Tibial artery (tissue), 4 donors: ENCODE measurements around the gene HOMER1.
A peak's percentile ranks its signal among the peaks of the same experiment; 100 is the strongest.

Experiments used
- DNase-seq, 2 donors: peaks; one replicate each; pipeline ENCODE4 v3.0.0-alpha.2; 2019
- H3K27ac ChIP-seq, 2 donors: fragments of 200-600 bp; sonication (generic) in 1 of 2; 1 replicate in 1 of 2; 2 replicates in 1 of 2; pipeline ENCODE4 v1.5.1; 2018 to 2019; ENCODE audit warnings: mild to moderate bottlenecking in 1 of 2
- H3K27me3 ChIP-seq, 2 donors: fragments of 200-600 bp; sonication (generic) in 1 of 2; one replicate each; pipeline versions ENCODE4 v1.5.1 to v1.6.0; 2016 to 2019
- H3K36me3 ChIP-seq, 3 donors: fragments of 200-600 bp; sonication (generic) in 2 of 3; one replicate each; pipeline ENCODE4 v1.5.1; 2016 to 2019; ENCODE audit warnings: mild to moderate bottlenecking in 2 of 3
- H3K4me1 ChIP-seq, 4 donors: fragments of 200-600 bp; sonication (generic) in 2 of 4; 1 replicate in 3 of 4; 2 replicates in 1 of 4; pipeline ENCODE4 v1.5.1; 2016 to 2019
- H3K4me3 ChIP-seq, 2 donors: fragments of 200-600 bp; sonication (generic) in 1 of 2; 1 replicate in 1 of 2; 2 replicates in 1 of 2; pipeline ENCODE4 v1.5.1; 2018 to 2019; ENCODE audit warnings: mild to moderate bottlenecking in 2 of 2
- H3K9me3 ChIP-seq, 3 donors: fragments of 200-600 bp; sonication (generic) in 1 of 3; one replicate each; pipeline ENCODE4 v1.5.1; 2016 to 2019
- intact Hi-C: fragments of 100-400 bp; cut with DNase I; formaldehyde crosslinking; loops from one replicate; pipeline ENCODE4 v1.15.0; 2023; ENCODE audit warnings: low total_unique reads
- TF ChIP-seq, protein P1 (sequence below), 2 experiments: fragments of 200-600 bp in 1 of 2; fragments of 450-650 bp in 1 of 2; IDR thresholded peaks; one replicate each; pipeline ENCODE4 v1.5.1; 2017 to 2019; ENCODE audit warnings: antibody characterized with exemption in 2 of 2, mild to moderate bottlenecking in 1 of 2, moderate library complexity in 1 of 2

The HOMER1 gene

DNA sequence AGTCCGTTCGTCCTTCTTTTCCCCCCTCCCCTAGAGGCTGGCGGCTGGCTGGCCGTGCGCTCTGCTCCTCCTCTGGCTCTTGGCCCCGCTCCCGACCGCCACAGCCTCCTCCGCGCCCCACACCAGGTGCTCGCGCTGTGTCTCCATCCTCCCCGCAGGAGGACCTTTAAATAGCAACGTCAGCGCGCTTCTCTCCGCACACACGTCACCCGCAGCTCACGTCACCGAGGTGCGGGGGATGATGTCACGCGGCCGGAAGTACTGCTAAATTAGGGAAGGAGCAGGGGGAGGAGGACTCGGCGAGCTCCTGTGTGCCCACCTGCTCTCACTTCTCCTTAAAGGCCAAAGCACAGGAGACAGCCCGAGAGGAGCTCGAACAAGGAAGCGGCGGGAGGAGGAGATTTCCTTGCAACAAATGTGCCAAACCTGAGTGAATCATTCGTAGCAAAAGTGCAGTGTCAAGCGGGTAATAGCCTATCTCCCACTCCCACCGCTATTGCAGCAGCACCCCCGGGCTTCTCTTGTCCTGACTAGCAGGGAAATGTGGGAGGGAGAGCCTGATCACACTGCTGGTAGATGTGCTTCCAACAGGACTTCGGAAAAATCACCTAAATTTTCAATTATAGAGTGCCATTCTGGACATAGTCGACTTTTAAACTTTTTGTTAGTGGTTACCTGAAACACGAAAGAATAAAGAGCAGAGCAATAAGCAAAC, 614 bp upstream of the HOMER1 start:
- Histone ChIP-seq H3K36me3 (no peaks in the 10 kb centered on the region), H3K27ac (peak overlapping the region; percentile 90 to 98), H3K4me1 (peaks cover 0 to 15% (median 7%) of the 10 kb centered on the region in 4 donors), H3K27me3 (no peaks in the 10 kb centered on the region), H3K9me3 (no peaks in the 10 kb centered on the region), H3K4me3 (peak overlapping the region; percentile 89 to 97)
- DNase-seq = peak; percentile 89 to 94
- TF ChIP-seq, protein P1, sequence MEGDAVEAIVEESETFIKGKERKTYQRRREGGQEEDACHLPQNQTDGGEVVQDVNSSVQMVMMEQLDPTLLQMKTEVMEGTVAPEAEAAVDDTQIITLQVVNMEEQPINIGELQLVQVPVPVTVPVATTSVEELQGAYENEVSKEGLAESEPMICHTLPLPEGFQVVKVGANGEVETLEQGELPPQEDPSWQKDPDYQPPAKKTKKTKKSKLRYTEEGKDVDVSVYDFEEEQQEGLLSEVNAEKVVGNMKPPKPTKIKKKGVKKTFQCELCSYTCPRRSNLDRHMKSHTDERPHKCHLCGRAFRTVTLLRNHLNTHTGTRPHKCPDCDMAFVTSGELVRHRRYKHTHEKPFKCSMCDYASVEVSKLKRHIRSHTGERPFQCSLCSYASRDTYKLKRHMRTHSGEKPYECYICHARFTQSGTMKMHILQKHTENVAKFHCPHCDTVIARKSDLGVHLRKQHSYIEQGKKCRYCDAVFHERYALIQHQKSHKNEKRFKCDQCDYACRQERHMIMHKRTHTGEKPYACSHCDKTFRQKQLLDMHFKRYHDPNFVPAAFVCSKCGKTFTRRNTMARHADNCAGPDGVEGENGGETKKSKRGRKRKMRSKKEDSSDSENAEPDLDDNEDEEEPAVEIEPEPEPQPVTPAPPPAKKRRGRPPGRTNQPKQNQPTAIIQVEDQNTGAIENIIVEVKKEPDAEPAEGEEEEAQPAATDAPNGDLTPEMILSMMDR (IDR thresholded peaks at IDR 0.05) = no peak
- intact Hi-C loops = loop anchor here (5.0 kb wide), 1 partner anchor 98 kb away; the partner anchor contains the start of gene TENT2

- Histone ChIP-seq H3K27me3 (no peaks in the 10 kb centered on the region), H3K27ac (peak overlapping the region; percentile 90 to 98), H3K9me3 (no peaks in the 10 kb centered on the region), H3K4me3 (peak overlapping the region; percentile 89 to 97), H3K4me1 (peaks cover 0 to 15% (median 7%) of the 10 kb centered on the region in 4 donors), H3K36me3 (no peaks in the 10 kb centered on the region)
- no peak for DNase-seq
- TF ChIP-seq, protein P1 (IDR thresholded peaks at IDR 0.05) = no peak
- intact Hi-C loops = loop anchor here (5.0 kb wide), 1 partner anchor 99 kb away; the partner anchor contains the start of gene TENT2
Measured at GRCh38 chr5:79513308-79513703, 628 bp downstream of the HOMER1 start.

DNA sequence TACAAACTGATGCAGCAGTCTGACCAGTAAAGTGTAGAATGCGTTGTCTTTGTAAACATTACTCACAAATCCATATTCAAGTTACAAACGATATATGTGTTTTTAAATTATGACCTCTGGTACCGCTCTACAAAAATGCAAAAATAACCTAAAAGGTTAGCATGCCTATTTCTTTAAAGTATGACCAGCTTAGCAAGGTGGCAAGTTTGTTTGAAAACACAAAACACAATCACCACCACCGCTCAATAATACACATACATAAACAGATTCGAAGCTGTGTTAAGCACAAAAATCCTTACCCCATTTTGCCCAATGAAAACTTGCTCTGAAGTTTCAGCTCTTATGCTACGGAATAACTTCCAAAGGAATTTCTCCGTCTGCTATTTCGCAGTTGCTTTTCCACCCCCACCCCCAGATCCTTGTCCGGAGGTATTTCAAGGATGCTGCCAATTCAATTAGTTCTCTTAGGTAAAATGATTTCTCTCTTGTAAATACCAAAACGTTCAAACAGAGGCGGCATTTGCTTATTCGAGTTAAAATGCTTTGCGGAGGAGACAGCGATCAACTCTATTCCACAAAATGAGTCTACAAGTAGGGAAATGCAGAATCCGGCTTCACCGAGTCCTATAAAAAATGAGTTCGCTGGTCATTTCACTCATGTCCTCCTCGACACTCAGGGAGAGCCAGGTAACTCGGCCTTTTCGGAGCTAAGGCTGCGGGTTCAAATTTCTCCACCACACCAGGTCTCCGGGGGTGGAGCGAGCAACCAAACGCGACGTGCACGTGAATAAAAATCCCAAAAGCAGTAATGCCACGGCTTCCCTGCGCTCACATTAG, 1.2 kb downstream of the HOMER1 start:
- Histone ChIP-seq H3K4me1 (peaks cover 0 to 15% (median 7%) of the 10 kb centered on the region in 4 donors), H3K36me3 (no peaks in the 10 kb centered on the region), H3K4me3 (peak overlapping the region; percentile 89 to 97), H3K27ac (peak overlapping the region; percentile 90 to 98), H3K27me3 (no peaks in the 10 kb centered on the region), H3K9me3 (no peaks in the 10 kb centered on the region)
- TF ChIP-seq, protein P1 (IDR thresholded peaks at IDR 0.05) = no peak
- no peak for DNase-seq
- intact Hi-C loops = loop anchor here (5.0 kb wide), 1 partner anchor 100 kb away; the partner anchor contains the start of gene TENT2

DNA sequence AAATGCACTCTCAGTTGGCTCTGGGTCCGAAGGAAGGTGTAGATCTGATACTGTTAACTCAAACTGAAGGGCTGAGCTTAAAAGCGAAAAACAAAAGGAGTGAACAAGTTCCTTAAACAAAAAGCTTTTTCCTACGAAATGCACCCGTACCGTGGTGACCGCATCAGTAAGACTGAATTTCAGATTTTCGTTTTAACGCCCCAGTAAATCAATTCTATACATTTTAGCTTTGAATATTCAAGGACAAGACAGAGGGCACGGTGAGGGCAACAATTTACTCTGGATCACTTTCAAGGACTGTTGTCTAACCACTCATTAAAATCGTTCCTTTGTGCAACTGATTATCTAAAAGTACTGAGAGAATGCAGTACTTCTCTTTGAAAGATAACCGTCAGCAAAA, 1.9 kb downstream of the HOMER1 start:
- H3K9me3 ChIP-seq = no peaks in the 10 kb centered on the region
- H3K4me3 ChIP-seq = peak overlapping the region; percentile 89 to 97
- H3K27ac ChIP-seq = no peak overlapping the region
- H3K36me3 ChIP-seq = no peaks in the 10 kb centered on the region
- intact Hi-C loops = loop anchor here (5.0 kb wide), 1 partner anchor 100 kb away; the partner anchor contains the start of gene TENT2
- TF ChIP-seq, protein P1 (IDR thresholded peaks at IDR 0.05) = no peak
- H3K4me1 ChIP-seq = peaks cover 0 to 15% (median 7%) of the 10 kb centered on the region in 4 donors
- no peaks in the 10 kb centered on the region for H3K27me3 ChIP-seq
- DNase-seq = no peak

DNA sequence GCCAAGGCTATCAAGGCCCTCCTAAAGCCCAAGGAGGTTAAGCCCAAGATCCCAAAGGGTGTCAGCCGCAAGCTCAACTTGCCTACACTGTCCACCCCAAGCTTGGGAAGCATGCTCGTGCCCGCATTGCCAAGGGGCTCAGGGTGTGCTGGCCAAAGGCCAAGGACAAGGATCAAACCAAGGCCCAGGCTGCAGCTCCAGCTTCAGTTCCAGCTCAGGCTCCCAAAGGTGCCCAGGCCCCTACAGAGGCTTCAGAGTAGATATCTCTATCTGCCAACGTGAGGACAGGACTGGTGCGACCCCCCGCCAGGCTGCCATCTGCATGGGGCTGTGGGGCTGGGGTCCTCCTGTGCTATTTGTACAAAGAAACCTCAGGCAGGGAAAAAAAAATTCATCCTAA, 3.3 kb downstream of the HOMER1 start:
- H3K36me3 ChIP-seq = no peaks in the 10 kb centered on the region
- no peak overlapping the region for H3K4me3 ChIP-seq
- TF ChIP-seq, protein P1 (IDR thresholded peaks at IDR 0.05) = no peak
- intact Hi-C loops = loop anchor here (5.0 kb wide), 1 partner anchor 102 kb away; the partner anchor contains the start of gene TENT2
- DNase-seq = no peak
- H3K4me1 ChIP-seq = peaks cover 0 to 15% (median 7%) of the 10 kb centered on the region in 4 donors
- no peak overlapping the region for H3K27ac ChIP-seq
- H3K9me3 ChIP-seq = no peaks in the 10 kb centered on the region
- no peaks in the 10 kb centered on the region for H3K27me3 ChIP-seq
